GM21515 (cell line): ENCODE data around the gene FBXW9.
"Not testable (repeated sequence)": the region's sequence is repeated elsewhere in the genome, so short reads cannot be mapped to it uniquely, and the experiment has no call there.

Source experiments
- ATAC-seq: cut with Tn5 transposase; IDR thresholded peaks from one replicate; pipeline ENCODE4 v1.9.1; 2021; ENCODE audit not compliant: unreplicated experiment

The FBXW9 gene

GRCh38 chr19:12681074-12681987 is 15.1 kb downstream of the FBXW9 start, which contains the start of gene DHPS:
Gene DHPS, minus strand, starts transcription at chr19:12681880. Its CDS starts 114 bp downstream, at chr19:12681766.
- ATAC-seq: peak; percentile 54

GRCh38 chr19:12680034-12680433 is 16.4 kb downstream of the FBXW9 start:
- no peak for ATAC-seq

- ATAC-seq: not testable (repeated sequence)
Measured at GRCh38 chr19:12678039-12678438, 18.4 kb downstream of the FBXW9 start.

GRCh38 chr19:12676928-12677327 is 19.5 kb downstream of the FBXW9 start:
- no peak for ATAC-seq

- ATAC-seq: no peak
Measured at GRCh38 chr19:12676384-12676792, 20.0 kb downstream of the FBXW9 start.

- no peak for ATAC-seq
Measured at GRCh38 chr19:12675940-12676339, 20.5 kb downstream of the FBXW9 start.

- ATAC-seq: no peak
Measured at GRCh38 chr19:12675399-12675798, 21.0 kb downstream of the FBXW9 start.

- ATAC-seq: no peak
Measured at GRCh38 chr19:12672744-12673143, 23.7 kb downstream of the FBXW9 start.

- no peak for ATAC-seq
Measured at GRCh38 chr19:12670159-12670928, 26.1 kb downstream of the FBXW9 start.

- ATAC-seq: no peak
Measured at GRCh38 chr19:12669270-12670158, 26.9 kb downstream of the FBXW9 start.

- no peak for ATAC-seq
Measured at GRCh38 chr19:12668932-12669269, 27.5 kb downstream of the FBXW9 start.

GRCh38 chr19:12668346-12668745 is 28.1 kb downstream of the FBXW9 start:
- ATAC-seq: no peak

- no peak for ATAC-seq
Measured at GRCh38 chr19:12667731-12668302, 28.6 kb downstream of the FBXW9 start.

GRCh38 chr19:12666265-12667048 is 30.0 kb downstream of the FBXW9 start, which contains the start of the genes MAN2B1 and WDR83:
Gene MAN2B1, minus strand, starts transcription at chr19:12666742. Its CDS starts 41 bp downstream, at chr19:12666701.
Gene WDR83, plus strand, starts transcription at chr19:12666807. Its CDS starts 2,984 bp downstream, at chr19:12669791.
- peak; percentile 37 for ATAC-seq

GRCh38 chr19:12665671-12666264 is 30.7 kb downstream of the FBXW9 start:
- no peak for ATAC-seq

- no peak for ATAC-seq
Measured at GRCh38 chr19:12665281-12665573, 31.2 kb downstream of the FBXW9 start.

GRCh38 chr19:12664406-12665280 is 31.8 kb downstream of the FBXW9 start:
- ATAC-seq: no peak

- ATAC-seq: no peak
Measured at GRCh38 chr19:12660980-12661379, 35.5 kb downstream of the FBXW9 start.
